Activated CD4-positive, alpha-beta T cell treated with anti-CD3 and anti-CD28 coated beads, Interleukin-2, amount 10 ng/mL, durations not matched to agents 7 days and 5 days (primary cell): ENCODE measurements around the gene LRG1. TPM values are rescaled to one million over a fixed set of nuclear protein-coding genes. Genes with fewer than 3 reads are reported as not detected.
A peak's percentile ranks its signal among the peaks of the same experiment; 100 is the strongest.

ENCODE experiments used
- CTCF ChIA-PET: fragments of 350-600 bp; sonication (Branson Sonifier 250); formaldehyde crosslinking; loops from one replicate; lab custom pipeline; 2021; ENCODE audit warnings: antibody characterized with exemption; lab: Charles Lee
- POLR2A ChIA-PET: fragments of 350-600 bp; sonication (Branson Sonifier 250); formaldehyde crosslinking; loops from one replicate; lab custom pipeline; 2021; ENCODE audit warnings: antibody characterized with exemption; lab: Charles Lee
- DNase-seq: peaks from one replicate; pipeline ENCODE4 v3.0.0-alpha.2; 2020
- H3K27ac Mint-ChIP-seq: one replicate; pipeline ENCODE4 v1.8.0; 2021; ENCODE audit warnings: mild to moderate bottlenecking, moderate library complexity, mixed read lengths
- H3K27me3 Mint-ChIP-seq: one replicate; pipeline ENCODE4 v1.8.0; 2021; ENCODE audit warnings: mixed read lengths
- H3K36me3 Mint-ChIP-seq: one replicate; pipeline ENCODE4 v1.8.0; 2021; ENCODE audit warnings: low read depth, mixed read lengths
- H3K4me1 Mint-ChIP-seq: one replicate; pipeline ENCODE4 v1.8.0; 2021; ENCODE audit warnings: mixed read lengths
- H3K4me3 Mint-ChIP-seq: one replicate; pipeline ENCODE4 v1.8.0; 2021; ENCODE audit warnings: mild to moderate bottlenecking, moderate library complexity, mixed read lengths
- H3K9me3 Mint-ChIP-seq: one replicate; pipeline ENCODE4 v1.8.0; 2021; ENCODE audit warnings: mixed read lengths
- total RNA-seq, 2 experiments: library from RNA; stranded (reverse); gene quantifications; one replicate each; pipeline ENCODE4 v1.2.3, GENCODE V29; 2021

Gene LRG1
- total RNA-seq, 2 experiments from 2014 or later, result 0.07 TPM; not detected in 1

DNA sequence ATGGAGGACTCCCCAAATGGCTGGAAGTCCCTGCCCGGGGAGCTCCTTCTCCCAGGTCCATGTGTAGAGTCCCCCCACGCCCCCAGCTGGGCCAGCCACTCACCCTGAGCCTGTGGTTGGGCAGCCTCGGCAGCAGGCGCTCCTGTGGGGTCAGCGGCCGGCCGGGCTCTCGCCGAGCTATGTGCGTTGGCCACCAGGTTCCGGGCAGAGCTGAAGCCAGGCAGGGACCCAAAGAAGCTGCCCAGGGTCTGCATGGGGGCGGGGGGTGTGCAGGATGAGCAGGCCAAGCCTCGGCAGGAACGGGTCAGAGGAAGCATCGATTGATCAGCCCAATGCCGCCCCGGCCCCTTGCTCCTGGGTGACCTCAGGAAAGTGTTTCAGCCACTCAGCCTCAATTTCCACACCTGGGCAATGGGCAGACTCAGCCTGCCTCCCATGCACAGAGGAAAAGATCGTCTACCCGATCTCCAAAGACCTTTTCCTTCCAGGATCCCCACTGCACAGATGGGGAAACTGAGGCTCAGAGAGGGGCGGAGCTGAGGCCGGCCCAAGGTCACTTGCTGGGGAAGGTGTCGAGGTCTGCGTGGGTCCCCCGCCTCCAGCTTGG lies 22.3 kb downstream of the LRG1 start:
- Mint-ChIP-seq H3K27me3 (no peaks in the 10 kb centered on the region), H3K36me3 (no peaks in the 10 kb centered on the region), H3K9me3 (no peaks in the 10 kb centered on the region), H3K4me3 (no peak overlapping the region), H3K4me1 (no peaks in the 10 kb centered on the region), H3K27ac (no peak overlapping the region)
- DNase-seq, result no peak
- ChIA-PET CTCF (no interaction called here), POLR2A (interaction anchor here (0.6 kb wide), 1 partner anchor 213 kb away, joined by 3 read pairs; the partner anchor contains the start of gene FSD1)

DNA sequence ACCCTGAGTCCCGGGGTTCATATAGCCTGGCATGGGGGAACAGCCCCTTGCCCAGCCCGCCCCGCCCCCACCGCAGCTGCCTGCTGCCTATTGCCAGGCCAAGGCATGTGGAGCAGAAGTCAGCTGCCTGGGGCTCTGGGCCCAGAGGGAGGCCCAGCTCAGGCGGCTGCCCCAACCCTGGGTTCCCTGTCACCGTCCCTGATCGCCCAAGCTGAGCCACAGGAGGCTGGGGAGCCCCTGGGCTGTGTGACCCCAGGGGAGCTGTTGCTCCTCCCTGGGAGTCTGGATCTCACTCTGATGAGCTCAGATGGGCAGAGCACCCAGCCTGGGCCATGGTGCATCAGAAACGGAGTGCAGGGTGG lies 22.9 kb downstream of the LRG1 start:
- no peaks in the 10 kb centered on the region for H3K4me1 Mint-ChIP-seq
- ChIA-PET POLR2A (no interaction called here), CTCF (interaction anchor here (1.2 kb wide), 1 partner anchor 9 kb away, joined by 3 read pairs; no protein-coding TSS in a partner anchor)
- no peaks in the 10 kb centered on the region for H3K9me3 Mint-ChIP-seq
- no peak overlapping the region for H3K27ac Mint-ChIP-seq
- H3K4me3 Mint-ChIP-seq, result no peak overlapping the region
- no peaks in the 10 kb centered on the region for H3K36me3 Mint-ChIP-seq
- DNase-seq, result no peak
- H3K27me3 Mint-ChIP-seq, result no peaks in the 10 kb centered on the region

DNA sequence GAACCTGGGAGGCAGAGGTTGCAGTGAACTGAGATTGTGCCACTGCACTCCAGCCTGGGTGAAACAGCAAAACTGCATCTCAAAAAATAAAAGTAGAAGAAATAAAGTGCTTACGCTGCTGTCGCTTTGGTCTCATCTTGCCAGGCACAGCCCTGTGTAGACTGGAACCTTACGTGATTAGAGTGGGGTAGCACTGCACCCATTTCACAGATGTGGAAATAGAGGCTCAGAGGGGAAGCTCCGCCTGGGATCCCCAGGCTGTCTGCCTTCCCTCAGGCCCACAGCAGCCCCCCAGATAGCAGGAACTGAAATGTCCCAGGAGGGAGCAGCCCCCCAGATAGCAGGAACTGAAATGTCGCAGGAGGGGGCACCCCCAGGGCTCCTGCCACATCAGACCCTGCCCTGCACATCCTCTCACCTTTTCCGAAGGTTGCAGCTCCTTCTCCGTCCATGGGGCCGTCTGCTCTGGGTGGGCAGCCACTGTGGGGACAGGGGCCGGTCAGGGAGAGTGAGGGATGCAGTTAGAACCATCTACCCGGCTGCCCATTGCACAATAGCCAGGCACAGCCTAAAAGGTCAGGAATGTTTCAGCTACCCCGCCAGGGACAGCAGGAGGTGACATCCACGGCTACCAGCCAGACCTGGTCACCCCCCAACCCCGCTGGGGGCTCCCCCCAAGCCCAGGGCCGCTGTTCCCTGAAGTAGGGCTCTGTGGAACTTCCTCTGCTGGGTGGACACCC lies 23.5 kb downstream of the LRG1 start:
- H3K27ac Mint-ChIP-seq, result no peak overlapping the region
- no peaks in the 10 kb centered on the region for H3K4me1 Mint-ChIP-seq
- no peaks in the 10 kb centered on the region for H3K9me3 Mint-ChIP-seq
- ChIA-PET POLR2A (no interaction called here), CTCF (interaction anchor here (1.2 kb wide), 2 partner anchors 9 to 45 kb away, joined by 3 to 4 read pairs; no protein-coding TSS in a partner anchor)
- H3K27me3 Mint-ChIP-seq, result no peaks in the 10 kb centered on the region
- H3K36me3 Mint-ChIP-seq, result no peaks in the 10 kb centered on the region
- no peak for DNase-seq
- no peak overlapping the region for H3K4me3 Mint-ChIP-seq

DNA sequence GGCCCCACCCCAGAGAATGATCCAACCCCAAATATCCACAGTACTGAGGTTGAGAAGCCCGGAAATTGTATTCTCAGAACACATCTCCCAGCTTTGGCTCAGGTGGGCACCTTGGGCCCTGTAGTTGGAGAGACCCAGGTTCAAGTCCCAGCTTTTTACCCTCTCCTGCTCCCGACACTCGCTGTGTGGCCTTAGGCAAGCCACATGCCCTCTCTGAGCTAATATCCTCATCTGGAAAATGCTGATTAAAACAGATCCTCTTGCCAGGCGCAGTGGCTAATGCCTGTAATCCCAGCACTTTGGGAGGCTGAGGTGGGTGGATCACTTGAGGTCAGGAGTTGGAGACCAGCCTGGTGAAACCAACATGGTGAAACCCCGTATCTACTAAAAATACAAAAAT lies 24.1 kb downstream of the LRG1 start:
- DNase-seq, result no peak
- H3K27me3 Mint-ChIP-seq, result no peaks in the 10 kb centered on the region
- no peaks in the 10 kb centered on the region for H3K9me3 Mint-ChIP-seq
- no peaks in the 10 kb centered on the region for H3K4me1 Mint-ChIP-seq
- POLR2A ChIA-PET, result no interaction called here
- H3K27ac Mint-ChIP-seq, result no peak overlapping the region
- CTCF ChIA-PET, result interaction anchor here (1.0 to 2.3 kb wide), 4 partner anchors 9 to 44 kb away, joined by 3 to 10 read pairs (median 4); no protein-coding TSS in a partner anchor
- no peaks in the 10 kb centered on the region for H3K36me3 Mint-ChIP-seq
- no peak overlapping the region for H3K4me3 Mint-ChIP-seq

DNA sequence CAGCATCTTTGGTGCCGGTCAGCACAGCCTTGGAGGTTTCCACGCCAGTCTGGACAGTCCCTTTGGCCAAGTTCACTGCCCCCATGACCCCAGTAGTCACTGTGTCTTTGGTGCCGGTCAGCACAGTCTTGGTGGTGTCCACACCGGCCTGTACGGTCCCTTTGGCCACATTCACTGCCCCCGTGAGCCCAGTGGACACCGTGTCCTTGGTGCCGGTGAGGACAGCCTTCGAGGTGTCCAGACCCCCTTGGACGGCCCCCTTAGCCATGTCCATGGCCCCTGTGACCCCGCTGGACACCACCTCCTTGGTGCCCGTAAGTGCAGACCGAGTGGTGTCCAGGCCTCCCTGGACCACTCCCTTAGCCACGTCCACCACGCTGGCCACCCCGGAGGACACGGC lies 26.6 kb downstream of the LRG1 start:
- Mint-ChIP-seq H3K27ac (no peak overlapping the region), H3K36me3 (no peaks in the 10 kb centered on the region), H3K27me3 (no peaks in the 10 kb centered on the region), H3K4me1 (no peaks in the 10 kb centered on the region), H3K4me3 (no peak overlapping the region), H3K9me3 (no peaks in the 10 kb centered on the region)
- DNase-seq, result no peak
- CTCF ChIA-PET, result interaction anchor here (2.3 kb wide), 1 partner anchor 11 kb away, joined by 10 read pairs; no protein-coding TSS in a partner anchor
- POLR2A ChIA-PET, result no interaction called here

GRCh38 chr19:4512070-4512469 lies 27.8 kb downstream of the LRG1 start:
- no peaks in the 10 kb centered on the region for H3K4me1 Mint-ChIP-seq
- H3K4me3 Mint-ChIP-seq, result no peak overlapping the region
- no peaks in the 10 kb centered on the region for H3K36me3 Mint-ChIP-seq
- POLR2A ChIA-PET, result no interaction called here
- no peaks in the 10 kb centered on the region for H3K27me3 Mint-ChIP-seq
- DNase-seq, result no peak
- no peak overlapping the region for H3K27ac Mint-ChIP-seq
- H3K9me3 Mint-ChIP-seq, result no peaks in the 10 kb centered on the region
- CTCF ChIA-PET, result no interaction called here

DNA sequence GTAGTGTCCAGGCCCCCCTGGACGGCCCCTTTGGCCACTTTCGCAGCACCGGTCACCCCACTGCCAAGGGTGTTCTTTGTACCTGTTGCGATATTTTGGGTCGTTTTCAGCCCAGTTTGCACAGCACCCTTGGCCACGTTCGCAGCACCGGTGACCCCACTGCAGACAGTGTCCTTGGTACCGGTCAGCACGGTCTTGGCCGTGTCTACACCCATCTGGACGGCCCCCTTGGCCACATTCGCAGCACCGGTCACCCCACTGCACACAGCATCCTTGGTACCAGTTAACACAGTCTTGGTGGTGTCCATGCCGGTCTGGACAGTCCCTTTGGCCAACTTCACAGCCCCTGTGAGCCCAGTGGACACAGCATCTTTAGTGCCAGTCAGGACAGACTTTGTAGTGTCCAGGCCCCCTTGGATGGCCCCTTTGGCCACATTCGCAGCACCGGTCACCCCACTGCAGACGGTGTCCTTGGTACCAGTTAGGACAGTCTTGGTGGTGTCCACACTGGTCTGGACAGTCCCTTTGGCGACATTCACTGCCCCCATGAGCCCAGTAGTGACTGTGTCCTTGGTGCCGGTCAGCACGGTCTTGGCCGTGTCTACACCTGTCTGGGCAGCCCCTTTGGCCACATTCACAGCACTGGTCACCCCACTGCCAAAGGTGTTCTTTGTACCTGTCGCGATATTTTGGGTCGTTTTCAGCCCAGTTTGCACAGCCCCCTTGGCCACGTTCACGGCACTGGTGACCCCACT lies 28.4 kb downstream of the LRG1 start:
- DNase-seq, result no peak
- Mint-ChIP-seq H3K36me3 (no peaks in the 10 kb centered on the region), H3K9me3 (no peaks in the 10 kb centered on the region), H3K4me1 (peaks cover 4% of the 10 kb centered on the region), H3K27ac (no peak overlapping the region), H3K4me3 (no peak overlapping the region), H3K27me3 (no peaks in the 10 kb centered on the region)
- ChIA-PET CTCF (no interaction called here), POLR2A (no interaction called here)

DNA sequence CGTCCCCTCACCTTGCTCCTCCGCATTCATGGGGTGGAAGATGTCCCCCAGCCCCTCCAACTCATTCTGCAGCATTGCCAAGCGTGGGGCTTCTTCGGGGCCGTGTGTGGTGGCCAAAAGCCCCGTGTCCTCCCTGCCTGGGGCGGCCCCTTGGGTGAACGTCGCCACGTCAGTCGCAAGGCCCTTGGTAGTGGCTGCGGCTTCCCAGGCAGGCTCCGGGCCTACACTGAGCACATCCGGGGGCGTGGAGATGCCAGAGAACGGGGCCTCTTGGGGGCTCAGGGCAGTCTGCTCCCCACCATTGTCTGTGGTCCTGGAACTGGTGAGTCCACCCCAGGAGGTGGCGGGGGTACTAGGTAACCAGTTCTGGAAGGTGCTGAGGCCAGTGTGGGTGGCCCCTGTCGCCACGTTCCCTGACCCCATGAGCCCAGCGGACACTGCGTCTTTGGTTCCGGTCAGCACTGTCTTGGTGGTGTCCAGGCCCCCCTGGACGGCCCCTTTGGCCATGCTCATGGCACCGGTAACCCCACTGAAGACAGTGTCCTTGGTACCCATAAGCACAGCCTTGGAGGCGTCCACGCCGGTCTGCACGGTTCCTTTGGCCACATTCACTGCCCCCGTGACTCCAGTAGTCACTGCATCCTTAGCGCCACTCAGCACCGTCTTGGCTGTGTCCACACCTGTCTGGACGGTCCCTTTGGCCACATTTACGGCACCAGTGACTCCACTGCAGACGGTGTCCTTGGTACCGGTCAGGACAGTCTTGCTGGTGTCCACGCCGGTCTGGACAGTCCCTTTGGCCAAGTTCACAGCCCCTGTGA lies 29.2 kb downstream of the LRG1 start:
- Mint-ChIP-seq H3K9me3 (no peaks in the 10 kb centered on the region), H3K36me3 (peaks cover 4% of the 10 kb centered on the region), H3K4me3 (no peak overlapping the region), H3K4me1 (peaks cover 9% of the 10 kb centered on the region), H3K27me3 (no peaks in the 10 kb centered on the region), H3K27ac (no peak overlapping the region)
- no peak for DNase-seq
- CTCF ChIA-PET, result no interaction called here
- POLR2A ChIA-PET, result interaction anchor here (0.6 kb wide), 1 partner anchor 692 kb away, joined by 3 read pairs; no protein-coding TSS in a partner anchor

DNA sequence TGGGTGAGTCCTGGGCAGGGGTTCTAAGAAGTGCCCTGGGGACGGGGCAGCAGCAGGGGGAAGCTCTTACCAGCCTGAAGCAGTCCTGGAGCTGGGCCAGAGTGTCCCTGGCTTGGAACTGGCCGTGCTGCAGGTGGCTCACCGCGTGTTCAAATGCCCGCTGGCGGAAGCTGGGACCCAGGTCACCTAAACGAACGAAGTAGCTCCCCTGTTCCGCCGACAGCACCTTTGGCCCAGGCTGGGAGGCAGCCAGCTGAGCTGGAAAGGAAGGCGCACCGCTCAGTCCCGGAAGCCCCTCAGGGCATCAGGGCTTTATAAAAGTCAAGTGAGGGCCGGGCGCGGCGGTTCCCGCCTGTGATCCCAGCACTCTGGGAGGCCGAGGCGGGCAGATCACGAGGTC lies 31.1 kb downstream of the LRG1 start:
- Mint-ChIP-seq H3K4me3 (no peak overlapping the region), H3K27me3 (no peaks in the 10 kb centered on the region), H3K4me1 (peaks cover 9% of the 10 kb centered on the region), H3K27ac (no peak overlapping the region), H3K36me3 (peaks cover 5% of the 10 kb centered on the region), H3K9me3 (no peaks in the 10 kb centered on the region)
- ChIA-PET CTCF (interaction anchor here (1.0 to 2.0 kb wide), 3 partner anchors 16 to 58 kb away, joined by 3 to 5 read pairs (median 3); partner anchors contain the start of gene LRG1), POLR2A (no interaction called here)
- no peak for DNase-seq

GRCh38 chr19:4507804-4508203 lies 32.0 kb downstream of the LRG1 start:
- peaks cover 5% of the 10 kb centered on the region for H3K36me3 Mint-ChIP-seq
- ChIA-PET POLR2A (no interaction called here), CTCF (interaction anchor here (0.7 to 2.0 kb wide), 4 partner anchors 9 to 71 kb away, joined by 3 to 5 read pairs (median 3); no protein-coding TSS in a partner anchor)
- H3K27me3 Mint-ChIP-seq, result no peaks in the 10 kb centered on the region
- H3K9me3 Mint-ChIP-seq, result no peaks in the 10 kb centered on the region
- H3K4me1 Mint-ChIP-seq, result peaks cover 9% of the 10 kb centered on the region
- H3K27ac Mint-ChIP-seq, result no peak overlapping the region
- DNase-seq, result no peak
- no peak overlapping the region for H3K4me3 Mint-ChIP-seq

- Mint-ChIP-seq H3K27ac (no peak overlapping the region), H3K9me3 (no peaks in the 10 kb centered on the region), H3K4me1 (peaks cover 9% of the 10 kb centered on the region), H3K27me3 (no peaks in the 10 kb centered on the region), H3K36me3 (peaks cover 5% of the 10 kb centered on the region), H3K4me3 (no peak overlapping the region)
- ChIA-PET POLR2A (no interaction called here), CTCF (interaction anchor here (0.7 to 2.0 kb wide), 4 partner anchors 8 to 72 kb away, joined by 3 to 5 read pairs (median 3); no protein-coding TSS in a partner anchor)
- no peak for DNase-seq
These were observed 32.7 kb downstream of the LRG1 start for GRCh38 chr19:4507150-4507452.

DNA sequence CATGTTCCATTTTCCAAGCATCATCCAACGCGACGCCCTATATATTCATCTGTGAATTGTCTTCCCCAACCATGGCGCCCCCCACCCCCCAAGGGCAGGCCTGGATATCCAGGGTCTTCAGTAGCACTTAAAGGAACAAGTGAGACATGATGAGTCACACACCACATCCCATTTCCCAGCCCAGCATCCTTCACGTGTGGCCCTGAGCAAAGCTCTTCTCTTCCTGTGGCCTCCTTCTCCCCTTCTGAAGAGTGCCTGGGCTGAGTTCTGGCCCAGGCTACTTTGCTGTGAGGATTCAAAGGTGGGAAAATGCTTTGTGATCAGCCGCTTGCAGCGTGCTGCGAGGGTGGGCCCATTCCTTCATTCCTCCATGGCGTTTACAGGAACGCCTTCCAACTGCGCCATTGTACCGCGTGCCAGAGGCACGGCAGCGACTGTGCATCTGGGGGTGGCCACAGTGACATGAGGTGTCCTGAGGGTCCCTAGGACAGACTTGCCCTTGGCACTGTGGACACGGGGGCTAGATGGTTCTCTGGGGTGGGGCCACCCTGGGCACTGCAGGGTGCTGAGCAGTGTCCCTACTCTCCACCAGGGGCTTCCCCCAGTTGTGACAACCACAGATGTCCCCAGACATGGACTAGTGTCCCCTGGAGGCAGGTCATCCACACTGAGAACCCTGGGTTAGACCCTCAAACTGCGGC lies 33.2 kb downstream of the LRG1 start:
- peaks cover 5% of the 10 kb centered on the region for H3K36me3 Mint-ChIP-seq
- H3K4me1 Mint-ChIP-seq, result peaks cover 9% of the 10 kb centered on the region
- H3K27ac Mint-ChIP-seq, result peak overlapping the region; percentile 26
- H3K9me3 Mint-ChIP-seq, result no peaks in the 10 kb centered on the region
- DNase-seq, result no peak
- ChIA-PET POLR2A (no interaction called here), CTCF (interaction anchor here (1.0 to 2.0 kb wide), 3 partner anchors 15 to 18 kb away, joined by 3 to 5 read pairs (median 4); no protein-coding TSS in a partner anchor)
- no peak overlapping the region for H3K4me3 Mint-ChIP-seq
- H3K27me3 Mint-ChIP-seq, result no peaks in the 10 kb centered on the region
